RPMI8226 (cell line): ENCODE results near the gene ADSS1.
"Not testable (repeated sequence)": the region's sequence is repeated elsewhere in the genome, so short reads cannot be mapped to it uniquely, and the experiment has no call there.

Experiments
- DNase-seq: peaks from one replicate; pipeline ENCODE4 v3.0.0-alpha.2; 2015

ADSS1 gene

GRCh38 chr14:104718147-104718546 lies 5.9 kb upstream of the ADSS1 start:
- no peak for DNase-seq

- no peak for DNase-seq
Measured at GRCh38 chr14:104718871-104719270, 5.2 kb upstream of the ADSS1 start.

GRCh38 chr14:104719343-104719742 lies 4.7 kb upstream of the ADSS1 start:
- no peak for DNase-seq

GRCh38 chr14:104721505-104722431 lies 2.3 kb upstream of the ADSS1 start:
- DNase-seq: no peak

DNA sequence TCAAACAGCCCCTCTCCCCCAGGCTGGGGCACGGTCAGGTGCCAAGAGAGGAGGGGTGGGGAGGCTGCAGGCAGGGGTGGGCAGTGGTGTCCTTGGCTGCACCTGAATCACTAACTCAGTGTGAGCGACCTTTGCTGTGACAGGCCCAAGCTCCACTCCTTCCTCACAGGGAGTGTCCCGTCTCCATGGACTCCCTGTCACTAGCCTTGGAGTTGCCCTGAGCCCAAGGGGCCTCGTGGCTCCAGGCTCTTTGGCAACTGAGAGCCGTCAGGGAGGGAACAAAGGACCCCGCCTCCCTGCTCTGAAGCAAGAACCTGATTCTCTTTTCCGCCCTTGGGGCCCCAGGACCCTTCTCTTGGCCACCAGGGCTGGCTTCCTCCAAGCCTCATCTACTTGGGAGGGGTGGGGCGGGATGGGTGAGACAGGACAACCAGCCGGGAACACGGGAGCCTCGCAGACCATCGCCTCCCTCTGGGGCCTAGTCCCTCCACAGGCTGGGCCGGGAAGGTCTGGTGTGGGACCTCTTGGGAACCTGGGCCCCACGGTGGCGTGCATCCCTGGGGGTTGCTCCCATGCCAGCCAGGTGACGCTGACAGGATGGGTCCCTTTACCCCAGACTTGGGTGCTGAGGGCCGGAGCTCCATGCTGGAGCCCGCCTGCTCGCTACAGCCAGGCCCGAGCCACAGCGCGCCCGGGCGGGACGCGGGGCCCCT lies 935 bp upstream of the ADSS1 start:
- DNase-seq: no peak

DNA sequence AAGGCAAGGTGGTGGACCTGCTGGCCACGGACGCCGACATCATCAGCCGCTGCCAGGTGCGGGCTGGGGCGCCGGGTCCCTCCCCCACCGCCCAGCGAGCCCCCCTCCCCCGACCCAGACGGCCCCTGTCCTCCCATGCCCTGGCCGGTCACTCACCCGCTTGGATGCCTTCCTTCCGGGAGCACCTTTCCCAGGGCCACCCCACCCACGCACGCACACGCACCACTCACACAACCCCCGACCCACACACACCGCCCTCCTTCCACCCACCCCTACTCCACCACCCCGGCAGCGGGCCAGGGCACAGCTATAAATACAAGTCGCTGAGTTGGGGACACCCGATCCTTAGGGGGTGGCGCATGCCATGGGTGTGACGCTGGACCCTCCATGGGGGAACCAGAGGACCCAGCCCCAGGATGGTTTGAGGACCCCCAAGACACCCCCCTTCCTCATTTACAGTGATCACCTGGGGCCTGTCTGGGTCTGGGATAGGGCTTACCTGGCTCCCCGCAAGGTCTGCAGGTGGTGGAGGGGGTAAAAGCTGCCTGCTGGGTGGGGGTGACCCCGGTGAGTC lies 465 bp downstream of the ADSS1 start:
- DNase-seq: peak; percentile 33

DNA sequence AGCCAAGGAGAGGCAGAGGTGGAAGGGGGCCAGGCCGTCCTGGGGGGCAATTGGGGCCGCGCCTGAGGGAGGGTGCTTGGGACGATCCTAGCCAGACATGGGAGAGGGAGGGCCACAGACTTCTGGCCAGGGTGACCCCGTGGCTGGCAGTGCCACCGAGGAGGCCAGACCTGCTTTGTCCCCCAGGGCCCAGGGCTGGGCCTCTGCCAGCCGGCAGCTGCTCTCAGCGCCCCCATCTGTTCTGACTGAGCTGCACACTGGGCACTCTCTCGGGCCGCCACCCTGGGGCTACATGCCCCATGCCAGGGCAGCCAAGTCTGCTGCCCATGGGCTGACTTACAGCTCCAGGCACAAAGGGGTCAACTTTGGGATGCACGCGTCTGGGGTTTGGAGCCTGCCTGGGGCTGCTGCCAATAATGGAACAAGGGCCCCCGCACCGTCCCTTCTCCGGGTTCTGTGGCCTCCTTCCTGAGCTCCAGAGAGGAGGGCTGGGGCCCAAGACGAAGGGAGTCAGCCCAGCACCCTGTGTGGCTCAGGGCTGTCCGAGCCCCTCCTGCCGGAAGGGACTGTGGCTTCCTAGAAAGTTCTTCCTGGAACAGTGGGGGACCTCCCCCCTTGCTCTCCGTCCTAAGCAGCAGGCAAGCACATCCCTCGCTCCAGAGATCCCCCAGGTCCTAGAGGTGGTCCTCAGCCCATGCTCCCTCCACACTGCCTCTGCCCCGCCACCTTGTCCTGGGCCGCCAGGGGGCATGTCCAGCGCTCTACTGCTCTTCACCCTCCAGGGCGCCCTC lies 1.1 kb downstream of the ADSS1 start:
- peak; percentile 61 for DNase-seq

- DNase-seq: no peak
Measured at GRCh38 chr14:104725772-104726548, 1.9 kb downstream of the ADSS1 start.

GRCh38 chr14:104726600-104727451 lies 2.8 kb downstream of the ADSS1 start:
- peak; percentile 25 for DNase-seq

DNA sequence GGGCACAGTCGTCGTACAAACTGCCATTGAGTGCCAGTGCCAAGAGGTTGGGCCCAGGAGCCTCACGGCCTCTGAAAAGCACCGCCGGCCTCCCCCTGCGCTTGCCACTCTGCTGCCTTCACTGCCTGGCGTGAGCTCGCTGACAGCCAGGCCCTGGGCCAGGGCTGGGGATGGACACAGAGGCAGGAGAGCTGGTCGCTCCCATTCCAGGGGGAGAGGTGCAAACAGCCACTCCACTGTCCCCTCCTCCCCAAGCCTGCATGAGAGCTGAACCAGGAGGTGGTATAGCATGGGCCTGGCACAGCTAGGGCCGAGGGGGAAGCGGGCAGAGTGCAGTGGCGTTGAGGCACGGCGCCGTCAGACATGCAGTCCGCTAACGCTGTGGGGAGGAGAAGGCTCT lies 4.6 kb downstream of the ADSS1 start:
- DNase-seq: no peak

DNA sequence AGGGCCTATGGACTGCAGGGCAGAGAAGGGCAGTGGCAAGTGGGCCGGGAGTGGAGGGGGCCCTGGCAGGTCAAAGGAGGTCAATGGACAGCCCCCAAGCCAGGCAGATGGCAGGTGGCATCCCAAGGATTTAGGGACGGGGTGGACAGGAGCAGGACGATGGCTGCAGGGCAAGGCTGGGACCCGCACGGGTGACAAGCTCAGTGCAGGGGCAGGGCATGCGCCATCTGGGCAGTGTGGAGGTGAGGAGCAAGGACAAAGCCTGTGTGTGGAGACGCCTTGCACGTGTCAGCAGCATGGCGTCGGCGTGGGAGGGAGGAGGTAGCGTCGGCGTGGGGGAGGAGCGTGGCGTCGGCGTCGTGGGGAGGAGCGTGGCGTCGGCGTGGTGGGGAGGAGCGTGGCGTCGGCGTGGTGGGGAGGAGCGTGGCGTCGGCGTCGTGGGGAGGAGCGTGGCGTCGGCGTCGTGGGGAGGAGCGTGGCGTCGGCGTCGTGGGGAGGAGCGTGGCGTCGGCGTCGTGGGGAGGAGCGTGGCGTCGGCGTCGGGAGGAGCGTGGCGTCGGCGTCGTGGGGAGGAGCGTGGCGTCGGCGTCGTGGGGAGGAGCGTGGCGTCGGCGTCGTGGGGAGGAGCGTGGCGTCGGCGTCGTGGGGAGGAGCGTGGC lies 5.3 kb downstream of the ADSS1 start:
- DNase-seq: not testable (repeated sequence)

- DNase-seq: no peak
Measured at GRCh38 chr14:104729835-104730181, 5.8 kb downstream of the ADSS1 start.

DNA sequence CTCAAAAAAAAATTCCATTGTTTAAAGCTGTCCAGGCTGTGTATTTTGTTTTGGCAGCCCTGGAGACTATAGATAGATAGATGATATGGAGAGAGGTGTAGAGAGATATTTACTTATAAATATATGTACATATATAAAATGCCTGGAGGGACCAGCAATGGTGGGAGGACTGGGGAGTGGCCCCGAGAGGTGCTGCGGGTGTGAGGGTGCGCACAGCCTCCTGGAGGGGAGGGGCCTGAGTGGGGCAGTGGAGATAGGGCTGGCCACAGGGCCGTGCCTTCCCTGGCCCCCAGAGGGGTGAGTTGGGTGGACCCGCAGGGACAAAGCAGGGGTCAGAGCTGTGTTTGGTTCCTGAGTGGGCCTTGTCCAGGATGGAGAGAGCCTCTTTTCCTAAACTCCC lies 6.5 kb downstream of the ADSS1 start:
- DNase-seq: no peak

DNA sequence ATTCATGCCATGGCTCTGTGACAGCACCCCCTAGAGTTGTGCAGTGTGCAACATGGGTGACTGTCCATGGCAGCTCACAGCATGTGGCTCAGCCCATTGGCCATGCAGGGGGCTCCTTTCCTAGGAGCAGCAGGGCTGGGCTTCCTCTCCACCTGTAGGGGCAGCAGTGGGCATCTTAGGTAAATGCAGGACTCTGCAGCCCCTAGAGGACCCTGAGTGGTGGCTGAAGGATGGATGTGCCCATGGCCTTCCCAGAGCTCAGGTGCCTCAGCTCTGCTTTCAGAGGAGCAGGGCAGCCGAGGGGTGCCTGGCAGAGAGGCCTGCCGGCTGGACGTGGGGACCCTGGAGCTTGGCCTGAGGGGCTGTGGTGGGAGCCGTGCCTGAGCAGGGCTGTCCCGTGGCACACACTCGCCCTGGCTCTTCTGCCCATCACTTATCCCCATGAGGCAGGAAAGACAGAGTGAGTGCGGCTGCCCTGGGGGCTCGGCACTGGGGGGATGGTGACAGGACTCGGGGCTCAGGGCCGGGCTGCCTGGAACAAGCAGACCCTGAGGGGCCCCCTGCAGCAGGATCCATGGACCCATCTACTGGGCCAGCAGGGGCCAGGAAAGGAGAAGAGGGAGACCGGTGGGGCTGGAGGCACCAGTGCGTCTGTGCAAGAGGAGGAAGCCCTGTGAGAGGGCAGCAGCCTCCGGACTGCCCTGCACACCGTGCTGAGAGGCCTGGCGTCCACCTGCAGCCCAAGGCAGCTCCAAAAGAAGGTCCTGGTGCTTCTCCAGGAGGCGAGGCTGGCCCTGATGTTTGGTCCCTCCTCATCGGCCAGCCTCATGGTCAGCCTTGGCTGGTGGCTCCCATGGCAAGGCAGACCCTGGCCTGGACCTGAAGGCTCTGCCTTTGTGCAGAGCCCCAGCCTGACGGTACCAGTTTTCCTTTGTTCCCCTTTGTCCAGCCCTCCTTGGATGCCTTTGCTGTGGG lies 7.6 kb downstream of the ADSS1 start:
- peak; percentile 53 for DNase-seq

DNA sequence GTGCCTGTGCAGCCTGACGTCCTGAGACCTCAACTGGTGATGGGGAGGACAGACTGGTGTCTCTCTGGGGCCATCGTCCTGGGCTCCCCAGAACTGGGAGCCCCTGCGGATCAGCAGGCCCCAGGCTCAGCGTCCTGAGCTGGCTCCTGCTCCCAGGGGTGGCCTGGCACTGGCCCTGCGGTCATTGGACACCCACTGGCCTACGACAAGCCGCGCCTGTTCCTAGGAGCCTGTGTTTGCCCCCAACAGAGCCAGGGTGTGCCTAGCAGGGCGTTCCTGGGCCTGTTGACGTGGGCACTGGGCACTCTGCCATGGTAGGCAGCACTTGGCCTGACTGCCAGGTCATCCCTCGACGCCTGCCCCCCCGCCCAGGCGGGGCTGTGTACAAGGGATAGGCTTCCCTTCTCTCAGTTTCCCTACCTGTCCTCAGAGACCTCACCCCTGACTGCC lies 8.4 kb downstream of the ADSS1 start:
- DNase-seq: peak; percentile 61

DNA sequence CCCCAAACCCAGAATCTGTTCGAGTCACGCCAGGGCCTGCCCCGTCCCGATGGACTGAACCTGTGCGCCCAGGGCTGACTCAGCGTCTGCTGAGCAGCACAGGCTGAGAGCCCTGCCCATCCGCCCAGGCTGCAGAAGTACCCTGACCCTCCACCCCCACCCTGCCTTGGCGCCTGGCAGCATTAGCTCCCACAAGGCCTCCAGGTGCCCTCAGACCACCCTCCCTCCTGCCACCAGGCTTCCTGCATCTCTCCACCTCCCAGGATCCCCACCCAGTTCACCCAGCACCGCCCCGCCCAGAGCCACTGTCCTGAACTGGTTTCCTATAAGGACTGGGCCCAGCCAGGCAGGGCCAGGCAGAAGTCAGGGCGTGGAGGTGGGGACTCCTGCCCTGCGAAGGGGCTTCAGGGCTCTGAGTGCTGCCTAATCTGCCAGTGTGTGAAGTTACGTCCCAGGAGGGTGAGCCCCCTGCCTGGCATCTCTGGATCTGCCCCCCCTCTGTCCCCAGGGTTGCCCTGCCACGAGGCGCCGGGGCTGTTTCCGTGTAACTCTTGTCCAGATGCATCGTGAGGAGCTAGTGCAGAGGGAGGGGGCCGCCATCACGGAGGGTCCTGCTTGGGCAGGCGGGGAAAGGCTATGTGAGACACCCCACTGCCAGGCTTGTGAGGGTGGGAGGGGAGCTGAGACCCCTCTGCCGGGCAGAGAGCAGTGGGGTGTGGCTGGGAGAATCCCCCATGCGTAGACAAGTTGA lies 9.1 kb downstream of the ADSS1 start:
- peak; percentile 56 for DNase-seq

DNA sequence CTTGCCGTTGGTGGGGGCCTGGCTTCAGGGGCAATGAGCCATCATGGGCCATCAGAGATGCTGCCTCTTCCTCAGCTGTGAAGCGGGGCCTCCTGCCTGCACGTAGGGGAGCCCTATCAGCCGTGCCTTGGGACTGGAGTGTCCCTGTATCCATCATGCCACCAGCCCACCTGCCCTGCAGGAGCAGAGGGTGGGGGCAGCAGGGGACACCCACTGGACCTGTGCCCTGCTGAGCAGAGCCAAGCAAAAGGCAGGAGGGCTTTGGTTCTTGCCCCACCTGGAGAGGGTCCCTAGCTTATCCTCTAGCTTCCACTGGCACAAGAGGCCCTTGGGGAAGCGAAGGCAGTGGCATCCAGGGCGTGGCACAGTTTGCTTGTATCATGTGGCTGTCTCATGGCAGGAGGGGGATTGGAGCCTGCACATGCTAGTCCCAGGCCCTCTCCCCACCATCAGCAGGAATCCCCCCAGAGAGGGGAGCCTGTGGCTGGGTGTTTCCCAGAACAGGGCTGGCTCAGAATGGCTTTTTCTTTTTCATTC lies 10.1 kb downstream of the ADSS1 start:
- no peak for DNase-seq

GRCh38 chr14:104734601-104734990 lies 10.6 kb downstream of the ADSS1 start:
- no peak for DNase-seq
